Ascending aorta (tissue), 2 donors: ENCODE data around the gene TTYH3. TPM values are rescaled to one million over a fixed set of nuclear protein-coding genes. Genes with fewer than 3 reads are reported as not detected.

Source experiments
- DNase-seq, 2 donors: peaks; one replicate each; pipeline ENCODE4 v3.0.0-alpha.2; 2019; ENCODE audit warnings: low spot score in 2 of 2
- H3K27ac ChIP-seq, 2 donors: fragments of 200-600 bp; sonication (generic); one replicate each; pipeline ENCODE4 v1.5.1; 2016 to 2017; ENCODE audit warnings: mild to moderate bottlenecking in 1 of 2
- H3K27me3 ChIP-seq: fragments of 200-600 bp; sonication (generic); one replicate; pipeline ENCODE4 v1.5.1; 2017
- H3K36me3 ChIP-seq, 2 donors: fragments of 200-600 bp; sonication (generic); one replicate each; pipeline ENCODE4 v1.5.1; 2016
- H3K4me1 ChIP-seq, 2 donors: fragments of 200-600 bp; sonication (generic); one replicate each; pipeline ENCODE4 v1.5.1; 2016 to 2017; ENCODE audit warnings: mild to moderate bottlenecking in 1 of 2
- H3K4me3 ChIP-seq, 2 donors: fragments of 200-600 bp; sonication (generic); one replicate each; pipeline ENCODE4 v1.5.1; 2016 to 2017; ENCODE audit warnings: mild to moderate bottlenecking in 1 of 2
- H3K9me3 ChIP-seq, 2 donors: fragments of 200-600 bp; sonication (generic); one replicate each; pipeline ENCODE4 v1.5.1; 2016
- intact Hi-C: fragments of 100-400 bp; cut with DNase I; formaldehyde crosslinking; loops from one replicate; pipeline ENCODE4 v1.15.1; 2023
- total RNA-seq: library from RNA; depleted of rRNA; stranded (reverse); fragments of >200 nt; gene quantifications from one replicate; pipeline ENCODE4 v1.1.0, GENCODE V29; 2016
- TF ChIP-seq, protein P1 (sequence below), 3 experiments: fragments of 200-600 bp in 2 of 3; fragments of 450-650 bp in 1 of 3; sonication (generic) in 2 of 3; IDR thresholded peaks; one replicate each; pipeline ENCODE4 v1.5.1; 2016 to 2019; ENCODE audit warnings: antibody characterized with exemption in 3 of 3, mild to moderate bottlenecking in 1 of 3, moderate library complexity in 1 of 3

TTYH3 gene
- total RNA-seq, 1 donor from 2014 or later = 70.5 TPM

GRCh38 chr7:2601065-2601464, 30.7 kb upstream of the TTYH3 start:
- no peak overlapping the region for H3K27ac ChIP-seq
- H3K36me3 ChIP-seq = peaks cover 14 to 26% of the 10 kb centered on the region in 2 donors
- DNase-seq = no peak
- no peaks in the 10 kb centered on the region for H3K27me3 ChIP-seq
- H3K4me1 ChIP-seq = no peaks in the 10 kb centered on the region
- H3K4me3 ChIP-seq = no peak overlapping the region
- TF ChIP-seq, protein P1, sequence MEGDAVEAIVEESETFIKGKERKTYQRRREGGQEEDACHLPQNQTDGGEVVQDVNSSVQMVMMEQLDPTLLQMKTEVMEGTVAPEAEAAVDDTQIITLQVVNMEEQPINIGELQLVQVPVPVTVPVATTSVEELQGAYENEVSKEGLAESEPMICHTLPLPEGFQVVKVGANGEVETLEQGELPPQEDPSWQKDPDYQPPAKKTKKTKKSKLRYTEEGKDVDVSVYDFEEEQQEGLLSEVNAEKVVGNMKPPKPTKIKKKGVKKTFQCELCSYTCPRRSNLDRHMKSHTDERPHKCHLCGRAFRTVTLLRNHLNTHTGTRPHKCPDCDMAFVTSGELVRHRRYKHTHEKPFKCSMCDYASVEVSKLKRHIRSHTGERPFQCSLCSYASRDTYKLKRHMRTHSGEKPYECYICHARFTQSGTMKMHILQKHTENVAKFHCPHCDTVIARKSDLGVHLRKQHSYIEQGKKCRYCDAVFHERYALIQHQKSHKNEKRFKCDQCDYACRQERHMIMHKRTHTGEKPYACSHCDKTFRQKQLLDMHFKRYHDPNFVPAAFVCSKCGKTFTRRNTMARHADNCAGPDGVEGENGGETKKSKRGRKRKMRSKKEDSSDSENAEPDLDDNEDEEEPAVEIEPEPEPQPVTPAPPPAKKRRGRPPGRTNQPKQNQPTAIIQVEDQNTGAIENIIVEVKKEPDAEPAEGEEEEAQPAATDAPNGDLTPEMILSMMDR (IDR thresholded peaks at IDR 0.05) = no peak
- H3K9me3 ChIP-seq = no peaks in the 10 kb centered on the region
- intact Hi-C loops = no loop called here

DNA sequence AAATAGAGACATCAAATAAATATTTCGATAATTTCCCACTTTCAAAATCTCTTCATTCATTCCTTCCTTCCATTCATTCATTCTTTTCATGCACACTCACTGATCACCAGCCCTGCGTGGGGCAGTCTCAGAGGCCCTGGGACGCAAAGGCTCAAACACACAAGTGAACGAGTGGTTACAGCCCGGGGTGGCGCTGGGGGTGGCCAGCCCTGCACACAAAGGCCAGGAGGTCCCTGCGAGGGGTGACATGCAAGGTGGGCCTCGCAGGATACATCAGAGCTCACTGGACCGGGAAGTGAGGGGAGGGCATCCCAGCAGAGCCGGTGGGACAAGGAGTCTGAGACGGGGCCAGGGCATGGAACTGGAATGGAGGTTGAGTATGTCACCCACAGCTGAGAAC, 29.9 kb upstream of the TTYH3 start:
- H3K27me3 ChIP-seq = no peaks in the 10 kb centered on the region
- H3K9me3 ChIP-seq = no peaks in the 10 kb centered on the region
- no peak for DNase-seq
- TF ChIP-seq, protein P1 (IDR thresholded peaks at IDR 0.05) = no peak
- H3K27ac ChIP-seq = no peak overlapping the region
- H3K36me3 ChIP-seq = peaks cover 14 to 26% of the 10 kb centered on the region in 2 donors
- H3K4me1 ChIP-seq = peaks cover under 1 to 5% of the 10 kb centered on the region in 2 donors
- intact Hi-C loops = no loop called here
- no peak overlapping the region for H3K4me3 ChIP-seq

DNA sequence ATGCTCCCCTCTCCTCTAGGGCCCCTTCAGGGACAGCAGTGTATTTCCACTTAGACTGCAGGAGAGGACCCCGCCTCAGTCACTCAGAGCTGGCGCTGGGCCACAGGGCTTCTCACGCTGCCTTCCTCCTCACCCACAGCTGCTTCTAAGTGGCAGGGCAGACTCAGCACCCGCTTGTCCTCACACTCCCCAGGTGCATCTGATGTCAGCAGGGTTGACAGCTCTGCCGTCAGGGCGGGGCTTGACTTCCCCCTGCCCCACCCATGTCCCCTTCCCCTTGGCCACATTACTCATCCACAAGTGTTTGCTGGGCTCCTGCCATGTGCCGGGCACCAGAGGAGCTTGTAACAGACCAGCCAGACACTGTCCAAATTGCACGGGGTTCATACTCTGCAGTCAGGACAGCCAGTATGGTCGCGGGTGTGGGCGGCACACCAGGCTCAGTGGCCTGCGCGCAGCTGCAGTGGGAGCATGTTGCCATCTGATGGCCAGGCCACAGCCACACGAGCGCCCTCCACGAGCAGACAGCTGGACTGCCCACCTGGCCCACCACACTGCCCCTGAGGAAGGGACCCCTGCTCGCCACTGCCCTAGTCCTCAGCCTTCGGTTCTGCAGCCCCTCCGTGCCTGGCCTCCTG, 29.3 kb upstream of the TTYH3 start:
- H3K36me3 ChIP-seq = peaks cover 14 to 26% of the 10 kb centered on the region in 2 donors
- no peak overlapping the region for H3K4me3 ChIP-seq
- TF ChIP-seq, protein P1 (IDR thresholded peaks at IDR 0.05) = no peak
- H3K4me1 ChIP-seq = peaks cover 3 to 11% of the 10 kb centered on the region in 2 donors
- no peaks in the 10 kb centered on the region for H3K9me3 ChIP-seq
- DNase-seq = no peak
- intact Hi-C loops = no loop called here
- H3K27ac ChIP-seq = no peak overlapping the region
- no peaks in the 10 kb centered on the region for H3K27me3 ChIP-seq

GRCh38 chr7:2603044-2603965, 28.5 kb upstream of the TTYH3 start:
- intact Hi-C loops = no loop called here
- Histone ChIP-seq H3K36me3 (peaks cover 14 to 23% of the 10 kb centered on the region in 2 donors), H3K4me1 (peaks cover 3 to 19% of the 10 kb centered on the region in 2 donors), H3K9me3 (no peaks in the 10 kb centered on the region), H3K27me3 (no peaks in the 10 kb centered on the region), H3K4me3 (no peak overlapping the region), H3K27ac (no peak overlapping the region)
- no peak for DNase-seq
- TF ChIP-seq, protein P1 (IDR thresholded peaks at IDR 0.05) = no peak

DNA sequence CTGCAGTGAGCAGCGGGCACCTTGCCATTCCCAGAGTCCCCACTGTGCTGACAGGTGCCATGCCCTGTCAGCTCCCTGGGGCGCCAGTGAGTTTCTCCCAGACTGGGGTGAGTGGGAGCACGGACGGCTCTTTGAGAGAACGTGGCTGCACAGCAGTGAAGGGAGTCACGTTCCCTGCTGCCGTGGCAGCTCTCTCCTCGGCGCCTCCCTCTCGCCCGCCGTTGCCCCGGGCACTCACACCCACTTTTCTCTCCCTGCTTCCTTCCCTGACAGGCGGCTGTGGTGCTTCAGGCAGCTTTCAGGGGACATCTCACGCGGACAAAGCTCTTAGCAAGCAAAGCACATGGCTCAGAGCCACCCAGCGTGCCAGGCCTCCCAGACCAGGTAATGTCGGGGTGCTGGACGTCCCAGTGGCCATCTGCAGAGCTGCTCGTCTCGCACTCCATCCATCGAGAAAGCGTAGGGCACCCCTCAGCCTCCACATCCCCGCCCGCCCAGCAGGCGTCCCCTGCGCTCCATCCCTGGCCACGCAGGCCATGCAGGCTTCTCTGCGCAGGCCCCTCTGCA, 27.1 kb upstream of the TTYH3 start:
- Histone ChIP-seq H3K27ac (no peak overlapping the region), H3K9me3 (no peaks in the 10 kb centered on the region), H3K4me1 (peaks cover 3 to 19% of the 10 kb centered on the region in 2 donors), H3K4me3 (no peak overlapping the region), H3K36me3 (peaks cover 6 to 11% of the 10 kb centered on the region in 2 donors), H3K27me3 (no peaks in the 10 kb centered on the region)
- DNase-seq = no peak
- intact Hi-C loops = no loop called here
- TF ChIP-seq, protein P1 (IDR thresholded peaks at IDR 0.05) = no peak
